Tibial artery (tissue), 4 donors: ENCODE measurements around the gene NUP62CL.
"Not testable (repeated sequence)": the region's sequence is repeated elsewhere in the genome, so short reads cannot be mapped to it uniquely, and the experiment has no call there.

Experiments used
- DNase-seq, 2 donors: peaks; one replicate each; pipeline ENCODE4 v3.0.0-alpha.2; 2019
- H3K27ac ChIP-seq, 2 donors: fragments of 200-600 bp; sonication (generic) in 1 of 2; 1 replicate in 1 of 2; 2 replicates in 1 of 2; pipeline ENCODE4 v1.5.1; 2018 to 2019; ENCODE audit warnings: mild to moderate bottlenecking in 1 of 2
- H3K27me3 ChIP-seq, 2 donors: fragments of 200-600 bp; sonication (generic) in 1 of 2; one replicate each; pipeline versions ENCODE4 v1.5.1 to v1.6.0; 2016 to 2019
- H3K36me3 ChIP-seq, 3 donors: fragments of 200-600 bp; sonication (generic) in 2 of 3; one replicate each; pipeline ENCODE4 v1.5.1; 2016 to 2019; ENCODE audit warnings: mild to moderate bottlenecking in 2 of 3
- H3K4me1 ChIP-seq, 4 donors: fragments of 200-600 bp; sonication (generic) in 2 of 4; 1 replicate in 3 of 4; 2 replicates in 1 of 4; pipeline ENCODE4 v1.5.1; 2016 to 2019
- H3K4me3 ChIP-seq, 2 donors: fragments of 200-600 bp; sonication (generic) in 1 of 2; 1 replicate in 1 of 2; 2 replicates in 1 of 2; pipeline ENCODE4 v1.5.1; 2018 to 2019; ENCODE audit warnings: mild to moderate bottlenecking in 2 of 2
- H3K9me3 ChIP-seq, 3 donors: fragments of 200-600 bp; sonication (generic) in 1 of 3; one replicate each; pipeline ENCODE4 v1.5.1; 2016 to 2019
- CTCF ChIP-seq, 2 experiments: fragments of 200-600 bp in 1 of 2; fragments of 450-650 bp in 1 of 2; IDR thresholded peaks; one replicate each; pipeline ENCODE4 v1.5.1; 2017 to 2019; ENCODE audit warnings: antibody characterized with exemption in 2 of 2, mild to moderate bottlenecking in 1 of 2, moderate library complexity in 1 of 2
- intact Hi-C: fragments of 100-400 bp; cut with DNase I; formaldehyde crosslinking; loops from one replicate; pipeline ENCODE4 v1.15.0; 2023; ENCODE audit warnings: low total_unique reads

Gene NUP62CL

DNA sequence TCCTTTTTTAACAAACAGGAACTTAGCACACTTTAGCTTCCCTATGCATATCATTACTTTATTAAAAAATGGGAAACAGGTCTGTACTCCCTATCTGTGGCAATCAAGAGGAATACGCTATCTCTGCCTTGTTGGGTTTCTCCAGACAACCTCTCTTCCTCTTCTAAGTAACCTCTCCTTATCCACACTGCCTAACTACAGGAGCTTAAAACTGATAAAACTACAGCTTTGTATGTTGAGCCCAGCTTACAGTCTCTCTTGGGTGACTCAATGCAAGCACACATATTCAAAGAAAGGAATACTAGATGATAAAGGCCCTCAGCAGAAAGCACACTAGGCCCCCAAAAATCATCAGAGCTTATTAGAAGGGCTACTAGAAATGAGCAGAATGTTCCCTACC lies 8.9 kb downstream of the NUP62CL start:
- no peak overlapping the region for H3K4me3 ChIP-seq
- H3K4me1 ChIP-seq = no peaks in the 10 kb centered on the region
- intact Hi-C loops = no loop called here
- H3K9me3 ChIP-seq = no peaks in the 10 kb centered on the region
- TF ChIP-seq CTCF (IDR thresholded peaks at IDR 0.05) = no peak
- no peak overlapping the region for H3K27ac ChIP-seq
- no peaks in the 10 kb centered on the region for H3K36me3 ChIP-seq
- no peak for DNase-seq
- no peaks in the 10 kb centered on the region for H3K27me3 ChIP-seq

DNA sequence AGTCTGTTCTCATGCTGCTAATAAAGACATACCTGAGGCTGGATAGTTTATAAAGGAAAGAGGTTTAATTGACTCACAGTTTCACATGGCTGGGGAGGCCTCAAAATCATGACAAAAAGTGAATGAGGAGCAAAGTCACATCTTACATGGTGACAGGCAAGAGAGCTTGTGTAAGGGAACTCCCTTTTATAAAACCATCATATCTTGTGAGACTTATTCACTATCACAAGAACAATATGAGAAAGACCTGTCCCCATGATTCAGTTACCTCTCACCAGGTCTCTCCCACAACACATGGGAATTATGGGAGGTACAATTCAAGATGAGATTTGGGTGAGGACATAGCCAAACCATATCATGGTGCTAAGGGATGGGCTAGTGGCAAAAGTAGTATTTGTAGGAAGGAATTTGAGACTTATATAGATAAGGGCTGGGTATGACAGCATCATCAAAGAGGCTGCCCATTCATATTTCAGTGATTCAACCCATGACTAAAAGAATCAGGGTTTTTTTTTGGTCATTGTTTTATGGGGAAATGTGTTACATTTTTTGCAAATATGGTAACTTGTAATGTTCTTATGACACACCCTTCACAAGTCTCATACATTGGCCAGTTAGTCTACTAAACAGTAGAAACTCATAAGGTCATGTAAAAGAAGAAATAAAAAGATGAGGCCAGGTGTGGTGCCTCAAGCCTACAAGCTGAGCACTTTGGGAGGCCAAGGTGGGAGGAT lies 34.7 kb downstream of the NUP62CL start:
- Histone ChIP-seq H3K9me3 (no peaks in the 10 kb centered on the region), H3K4me3 (no peak overlapping the region), H3K27me3 (no peaks in the 10 kb centered on the region), H3K4me1 (no peaks in the 10 kb centered on the region), H3K36me3 (no peaks in the 10 kb centered on the region), H3K27ac (no peak overlapping the region)
- TF ChIP-seq CTCF (IDR thresholded peaks at IDR 0.05) = no peak
- intact Hi-C loops = no loop called here
- DNase-seq = no peak

DNA sequence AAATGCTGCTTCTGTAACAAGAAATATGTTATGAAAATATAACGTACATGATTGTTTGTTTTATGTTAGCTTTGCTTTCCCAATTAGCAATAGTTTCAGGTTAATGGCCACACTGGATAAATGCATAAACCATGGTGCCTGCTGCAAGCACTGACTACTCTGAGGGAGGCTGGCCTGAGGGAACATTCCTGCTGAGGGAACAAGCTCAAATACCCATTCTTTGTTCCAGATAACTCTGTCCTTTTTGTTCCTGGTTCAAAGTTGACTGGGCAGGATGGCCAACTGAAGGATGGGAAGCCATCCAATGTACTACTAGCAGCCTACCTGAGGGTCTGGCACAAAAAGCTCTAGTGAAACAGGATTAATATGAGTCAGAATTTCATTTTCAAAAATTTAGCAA lies 37.5 kb downstream of the NUP62CL start:
- H3K9me3 ChIP-seq = no peaks in the 10 kb centered on the region
- H3K36me3 ChIP-seq = no peaks in the 10 kb centered on the region
- H3K4me3 ChIP-seq = no peak overlapping the region
- intact Hi-C loops = no loop called here
- no peak for DNase-seq
- H3K27me3 ChIP-seq = no peaks in the 10 kb centered on the region
- TF ChIP-seq CTCF (IDR thresholded peaks at IDR 0.05) = no peak
- no peak overlapping the region for H3K27ac ChIP-seq
- no peaks in the 10 kb centered on the region for H3K4me1 ChIP-seq

- DNase-seq = no peak
- no peaks in the 10 kb centered on the region for H3K4me1 ChIP-seq
- TF ChIP-seq CTCF (IDR thresholded peaks at IDR 0.05) = no peak
- H3K9me3 ChIP-seq = no peaks in the 10 kb centered on the region
- no peaks in the 10 kb centered on the region for H3K27me3 ChIP-seq
- intact Hi-C loops = no loop called here
- no peak overlapping the region for H3K4me3 ChIP-seq
- no peaks in the 10 kb centered on the region for H3K36me3 ChIP-seq
- H3K27ac ChIP-seq = no peak overlapping the region
These were observed 38.0 kb downstream of the NUP62CL start for GRCh38 chrX:107168257-107168656.

- Histone ChIP-seq H3K27me3 (no peaks in the 10 kb centered on the region), H3K9me3 (no peaks in the 10 kb centered on the region), H3K27ac (no peak overlapping the region), H3K36me3 (no peaks in the 10 kb centered on the region), H3K4me3 (no peak overlapping the region), H3K4me1 (no peaks in the 10 kb centered on the region)
- DNase-seq = no peak
- TF ChIP-seq CTCF (IDR thresholded peaks at IDR 0.05) = no peak
- intact Hi-C loops = no loop called here
These were observed 38.9 kb downstream of the NUP62CL start for GRCh38 chrX:107167163-107167921.

- H3K36me3 ChIP-seq, H3K4me1 ChIP-seq, intact Hi-C loops, H3K27me3 ChIP-seq, H3K27ac ChIP-seq, H3K4me3 ChIP-seq, DNase-seq, H3K9me3 ChIP-seq: not testable (repeated sequence)
These were observed 48.6 kb downstream of the NUP62CL start for GRCh38 chrX:107157618-107158017.

DNA sequence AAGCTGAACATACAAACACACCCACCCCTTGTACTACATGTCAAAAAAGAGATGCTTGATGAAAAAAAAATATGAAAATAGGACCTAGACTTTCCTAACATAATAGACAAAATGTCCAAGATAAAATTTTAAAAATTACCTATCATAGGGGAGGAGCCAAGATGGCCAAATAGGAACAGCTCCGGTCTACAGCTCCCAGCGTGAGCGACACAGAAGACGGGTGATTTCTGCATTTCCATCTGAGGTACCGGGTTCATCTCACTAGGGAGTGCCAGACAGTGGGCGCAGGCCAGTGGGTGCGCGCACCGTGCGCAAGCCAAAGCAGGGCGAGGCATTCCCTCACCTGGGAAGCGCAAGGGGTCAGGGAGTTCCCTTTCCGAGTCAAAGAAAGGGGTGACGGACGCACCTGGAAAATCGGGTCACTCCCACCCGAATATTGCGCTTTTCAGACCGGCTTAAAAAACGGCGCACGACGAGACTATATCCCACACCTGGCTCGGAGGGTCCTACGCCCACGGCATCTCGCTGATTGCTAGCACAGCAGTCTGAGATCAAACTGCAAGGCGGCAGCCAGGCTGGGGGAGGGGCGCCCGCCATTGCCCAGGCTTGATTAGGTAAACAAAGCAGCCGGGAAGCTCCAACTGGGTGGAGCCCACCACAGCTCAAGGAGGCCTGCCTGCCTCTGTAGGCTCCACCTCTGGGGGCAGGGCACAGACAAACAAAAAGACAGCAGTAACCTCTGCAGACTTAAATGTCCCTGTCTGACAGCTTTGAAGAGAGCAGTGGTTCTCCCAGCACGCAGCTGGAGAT lies 50.4 kb downstream of the NUP62CL start:
- DNase-seq, H3K27me3 ChIP-seq, H3K36me3 ChIP-seq, H3K4me1 ChIP-seq, H3K27ac ChIP-seq, H3K9me3 ChIP-seq, H3K4me3 ChIP-seq, intact Hi-C loops: not testable (repeated sequence)
